WERI-Rb-1 (cell line): ENCODE data around the gene BCKDHB.

Experiments
- DNase-seq: peaks from one replicate; pipeline ENCODE4 v3.0.0-alpha.2; 2020
- H3K27ac ChIP-seq: fragments of 250-450 bp; sonication (Bioruptor Pico); 2 replicates; pipeline ENCODE4 v1.5.1; 2020; ENCODE audit warnings: mild to moderate bottlenecking, moderate library complexity
- H3K27me3 ChIP-seq: fragments of 250-450 bp; sonication (Bioruptor Pico); 2 replicates; pipeline ENCODE4 v1.5.1; 2021; ENCODE audit warnings: mild to moderate bottlenecking, low read depth, moderate library complexity; ENCODE audit not compliant: insufficient read depth, severe bottlenecking
- H3K36me3 ChIP-seq: fragments of 250-450 bp; sonication (Bioruptor Pico); 2 replicates; pipeline ENCODE4 v1.5.1; 2020; ENCODE audit warnings: mild to moderate bottlenecking, moderate library complexity
- H3K4me3 ChIP-seq: 2 replicates; pipeline ENCODE4 v1.5.1; 2011; ENCODE audit warnings: low read depth, mild to moderate bottlenecking, control low read depth, low read length
- H3K9me3 ChIP-seq: fragments of 250-450 bp; sonication (Bioruptor Pico); 2 replicates; pipeline ENCODE4 v1.5.1; 2021; ENCODE audit warnings: mild to moderate bottlenecking, moderate library complexity; ENCODE audit not compliant: severe bottlenecking
- CTCF ChIP-seq: IDR thresholded peaks from 2 replicates; pipeline ENCODE4 v1.5.1; 2011; ENCODE audit warnings: low read depth, mild to moderate bottlenecking, control low read depth, inconsistent platforms, low read length

Gene BCKDHB

DNA sequence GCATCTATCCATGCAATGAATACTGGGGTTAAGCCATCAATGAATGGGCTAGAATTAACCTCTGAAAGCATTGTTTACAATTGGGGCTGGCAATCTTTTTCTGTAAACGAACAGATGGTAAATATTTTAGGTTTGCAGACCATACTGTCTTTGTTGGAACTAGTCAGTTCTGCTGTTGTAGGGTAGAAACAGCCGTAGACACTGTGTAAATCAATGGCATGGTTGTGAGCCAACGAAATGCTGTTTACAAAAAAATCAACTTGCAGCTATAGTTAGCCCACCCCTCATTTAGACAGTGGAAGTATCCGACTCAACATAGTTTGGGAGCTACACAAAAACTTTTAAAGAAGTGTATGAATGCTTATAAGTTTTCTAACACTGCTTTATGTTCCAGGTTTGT lies 91.5 kb downstream of the BCKDHB start:
- TF ChIP-seq CTCF, result no peak
- H3K27me3 ChIP-seq, result no peaks in the 10 kb centered on the region
- H3K27ac ChIP-seq, result no peak overlapping the region
- no peak for DNase-seq
- H3K4me3 ChIP-seq, result no peak overlapping the region
- no peaks in the 10 kb centered on the region for H3K36me3 ChIP-seq
- no peaks in the 10 kb centered on the region for H3K9me3 ChIP-seq

- Histone ChIP-seq H3K9me3 (no peaks in the 10 kb centered on the region), H3K27me3 (no peaks in the 10 kb centered on the region), H3K27ac (no peak overlapping the region), H3K36me3 (no peaks in the 10 kb centered on the region), H3K4me3 (no peak overlapping the region)
- DNase-seq, result no peak
- TF ChIP-seq CTCF, result no peak
Observed at GRCh38 chr6:80203283-80203682, 96.8 kb downstream of the BCKDHB start.

DNA sequence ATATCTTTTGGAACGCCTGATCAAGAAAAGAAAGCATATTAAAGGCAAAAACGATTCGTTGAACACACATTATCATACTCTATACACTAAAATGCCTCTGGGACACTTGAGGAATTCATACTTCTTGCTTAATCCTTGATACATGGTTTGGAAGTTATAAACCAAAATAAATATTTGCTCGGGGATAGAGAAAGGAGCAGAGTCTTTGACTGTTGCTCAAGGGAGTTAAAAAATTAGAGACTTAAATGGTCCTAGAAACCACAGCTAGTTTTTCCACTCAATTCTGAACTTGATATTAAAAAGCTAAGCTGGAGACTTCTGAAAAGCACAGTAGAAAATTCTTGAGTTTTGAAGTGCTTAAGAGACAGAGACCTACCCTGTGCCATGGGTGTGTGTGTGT lies 98.9 kb downstream of the BCKDHB start:
- no peak for DNase-seq
- H3K27ac ChIP-seq, result no peak overlapping the region
- H3K27me3 ChIP-seq, result no peaks in the 10 kb centered on the region
- no peaks in the 10 kb centered on the region for H3K36me3 ChIP-seq
- H3K4me3 ChIP-seq, result no peak overlapping the region
- TF ChIP-seq CTCF, result no peak
- no peaks in the 10 kb centered on the region for H3K9me3 ChIP-seq

DNA sequence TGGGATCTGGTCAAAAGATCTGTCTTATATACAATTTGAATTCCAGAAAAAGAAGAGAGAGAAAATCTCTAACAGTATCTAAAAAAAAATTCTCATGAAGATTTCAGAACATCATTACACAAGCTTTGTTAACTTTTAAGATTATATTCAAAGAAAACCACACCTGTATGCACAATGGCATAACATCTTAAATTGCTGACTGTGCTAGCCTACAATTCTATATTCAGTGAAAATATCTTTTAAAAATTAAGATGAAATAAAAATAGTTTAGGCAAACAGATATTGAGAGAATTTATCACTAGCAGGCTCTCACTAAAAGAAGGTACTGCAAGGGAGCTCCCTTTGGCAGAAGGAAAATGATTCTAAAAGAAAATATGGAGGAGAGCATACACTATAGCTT lies 100.3 kb downstream of the BCKDHB start:
- DNase-seq, result no peak
- no peak overlapping the region for H3K4me3 ChIP-seq
- no peaks in the 10 kb centered on the region for H3K36me3 ChIP-seq
- no peaks in the 10 kb centered on the region for H3K27me3 ChIP-seq
- TF ChIP-seq CTCF, result no peak
- no peak overlapping the region for H3K27ac ChIP-seq
- no peaks in the 10 kb centered on the region for H3K9me3 ChIP-seq

- DNase-seq, result no peak
- H3K4me3 ChIP-seq, result no peak overlapping the region
Observed at GRCh38 chr6:80209430-80209829, 103.0 kb downstream of the BCKDHB start.

More at GRCh38 chr6:80209430-80209829, 103.0 kb downstream of the BCKDHB start:
- Histone ChIP-seq H3K36me3 (no peaks in the 10 kb centered on the region), H3K27me3 (no peaks in the 10 kb centered on the region), H3K27ac (no peak overlapping the region), H3K9me3 (no peaks in the 10 kb centered on the region)
- no peak for TF ChIP-seq CTCF
